OCI-LY7 (cell line): Measurements from ENCODE around the gene LONRF3.
"Not testable (repeated sequence)": the region's sequence is repeated elsewhere in the genome, so short reads cannot be mapped to it uniquely, and the experiment has no call there.

Experiments
- EZH2phosphoT487 ChIP-seq: fragments of 200-600 bp; sonication (generic); IDR thresholded peaks from 2 replicates; pipeline ENCODE4 v1.6.1; 2018; ENCODE audit warnings: low read depth, borderline replicate concordance, mild to moderate bottlenecking, mixed run types, antibody characterized with exemption, low read length, moderate library complexity, mixed read lengths
- TF ChIP-seq, protein P1 (sequence below): fragments of 200-600 bp; sonication (generic); conservative IDR thresholded peaks from 2 replicates; pipeline ENCODE4 v1.5.1; 2014; ENCODE audit warnings: mild to moderate bottlenecking, antibody characterized with exemption, low read length, moderate library complexity, mixed read lengths

- TF ChIP-seq, protein P1, sequence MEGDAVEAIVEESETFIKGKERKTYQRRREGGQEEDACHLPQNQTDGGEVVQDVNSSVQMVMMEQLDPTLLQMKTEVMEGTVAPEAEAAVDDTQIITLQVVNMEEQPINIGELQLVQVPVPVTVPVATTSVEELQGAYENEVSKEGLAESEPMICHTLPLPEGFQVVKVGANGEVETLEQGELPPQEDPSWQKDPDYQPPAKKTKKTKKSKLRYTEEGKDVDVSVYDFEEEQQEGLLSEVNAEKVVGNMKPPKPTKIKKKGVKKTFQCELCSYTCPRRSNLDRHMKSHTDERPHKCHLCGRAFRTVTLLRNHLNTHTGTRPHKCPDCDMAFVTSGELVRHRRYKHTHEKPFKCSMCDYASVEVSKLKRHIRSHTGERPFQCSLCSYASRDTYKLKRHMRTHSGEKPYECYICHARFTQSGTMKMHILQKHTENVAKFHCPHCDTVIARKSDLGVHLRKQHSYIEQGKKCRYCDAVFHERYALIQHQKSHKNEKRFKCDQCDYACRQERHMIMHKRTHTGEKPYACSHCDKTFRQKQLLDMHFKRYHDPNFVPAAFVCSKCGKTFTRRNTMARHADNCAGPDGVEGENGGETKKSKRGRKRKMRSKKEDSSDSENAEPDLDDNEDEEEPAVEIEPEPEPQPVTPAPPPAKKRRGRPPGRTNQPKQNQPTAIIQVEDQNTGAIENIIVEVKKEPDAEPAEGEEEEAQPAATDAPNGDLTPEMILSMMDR: not testable (repeated sequence)
- not testable (repeated sequence) for TF ChIP-seq EZH2phosphoT487
These were observed 53.7 kb downstream of the LONRF3 start for GRCh38 chrX:119027960-119028732.
